ENCODE measurements around the gene PVRIG.

- TF ChIP-seq CTCF (IDR thresholded peaks at IDR 0.05; ENCODE audit: low read depth, low read length), result no peak
- no peak for TF ChIP-seq POLR2A (IDR thresholded peaks at IDR 0.05; ENCODE audit: extremely low read depth, insufficient read length)
- TF ChIP-seq MYC (IDR thresholded peaks at IDR 0.05; ENCODE audit: low read depth, low read length), result no peak
- TF ChIP-seq, protein P1, sequence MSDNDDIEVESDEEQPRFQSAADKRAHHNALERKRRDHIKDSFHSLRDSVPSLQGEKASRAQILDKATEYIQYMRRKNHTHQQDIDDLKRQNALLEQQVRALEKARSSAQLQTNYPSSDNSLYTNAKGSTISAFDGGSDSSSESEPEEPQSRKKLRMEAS (IDR thresholded peaks at IDR 0.05; ENCODE audit: low read depth, low read length), result no peak
Measured at GRCh38 chr7:100209493-100209892, 10.3 kb upstream of the PVRIG start.

Measured in NB4 (cell line).